Choroid plexus epithelial cell (primary cell): ENCODE results near the gene PUS10.
A peak's percentile ranks its signal among the peaks of the same experiment; 100 is the strongest.

Source experiments
- DNase-seq: peaks from one replicate; pipeline ENCODE4 v3.0.0-alpha.2; 2010; ENCODE audit warnings: low read depth
- H3K4me3 ChIP-seq: 2 replicates; pipeline ENCODE4 v1.5.1; 2011; ENCODE audit warnings: low read depth, mild to moderate bottlenecking, control low read depth, low read length, moderate library complexity
- CTCF ChIP-seq: conservative IDR thresholded peaks from 2 replicates; pipeline ENCODE4 v1.5.1; 2011; ENCODE audit warnings: low read depth, mild to moderate bottlenecking, control low read depth, inconsistent platforms, low read length, moderate library complexity

PUS10 gene

GRCh38 chr2:61011678-61012077, 6.4 kb downstream of the PUS10 start:
- TF ChIP-seq CTCF, result no peak
- no peak overlapping the region for H3K4me3 ChIP-seq
- DNase-seq, result peak; percentile 70

DNA sequence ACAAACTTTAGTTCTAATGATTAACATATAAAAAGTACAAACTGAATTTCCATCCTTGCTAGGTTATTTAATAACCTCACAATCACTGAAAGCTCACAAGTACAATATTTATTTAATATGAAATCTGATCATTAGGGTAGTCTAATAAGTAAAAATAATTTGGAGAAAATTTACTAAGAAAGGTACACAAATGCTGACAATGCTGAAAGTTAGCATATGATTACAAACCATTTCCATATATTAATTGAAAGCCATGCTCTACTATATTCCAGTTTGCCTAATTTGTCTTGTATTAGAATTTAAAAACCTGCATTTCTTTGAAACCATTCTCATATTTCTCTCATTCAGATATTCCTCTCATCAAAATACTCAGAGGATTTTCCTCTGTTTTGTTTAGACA, 8.7 kb downstream of the PUS10 start:
- no peak for DNase-seq
- no peak overlapping the region for H3K4me3 ChIP-seq
- no peak for TF ChIP-seq CTCF

DNA sequence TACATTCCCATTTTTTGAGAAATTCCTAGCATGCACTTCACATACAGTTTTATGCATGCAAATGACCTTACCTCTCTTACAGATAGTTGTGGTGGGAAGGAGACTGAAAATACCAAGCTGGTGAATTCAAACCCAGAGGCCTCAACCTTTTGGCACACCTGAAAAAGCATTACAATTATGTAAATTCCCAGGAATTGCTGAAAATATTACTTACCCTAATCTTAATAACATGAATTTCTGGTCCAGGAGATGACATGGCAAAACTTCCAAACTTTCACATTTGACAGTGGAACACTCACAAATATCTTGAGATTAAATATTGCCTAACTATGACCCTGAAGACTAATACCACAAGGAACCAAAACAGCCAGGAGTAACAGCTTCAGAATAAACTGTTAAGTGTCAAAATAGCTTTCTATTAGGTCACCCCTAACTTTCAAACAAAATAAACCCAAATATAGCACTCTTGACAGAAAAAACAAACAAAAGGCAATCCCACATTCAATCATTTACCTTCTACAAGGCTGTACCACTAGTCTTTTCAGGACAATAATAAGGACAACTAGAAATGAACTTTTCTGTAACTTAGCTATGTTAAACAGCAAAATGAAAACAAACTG, 11.5 kb downstream of the PUS10 start:
- DNase-seq, result no peak
- no peak overlapping the region for H3K4me3 ChIP-seq
- no peak for TF ChIP-seq CTCF

GRCh38 chr2:61005736-61006135, 12.3 kb downstream of the PUS10 start:
- H3K4me3 ChIP-seq, result no peak overlapping the region
- TF ChIP-seq CTCF, result no peak
- DNase-seq, result no peak

- peak; percentile 74 for DNase-seq
- TF ChIP-seq CTCF, result peak; percentile 53
- no peak overlapping the region for H3K4me3 ChIP-seq
Measured at GRCh38 chr2:60998628-60999545, 19.2 kb downstream of the PUS10 start.

GRCh38 chr2:60994131-60994530, 23.9 kb downstream of the PUS10 start:
- TF ChIP-seq CTCF, result no peak
- no peak for DNase-seq

More at GRCh38 chr2:60994131-60994530, 23.9 kb downstream of the PUS10 start:
- H3K4me3 ChIP-seq, result no peak overlapping the region
